HFFc6 (cell line): Measurements from ENCODE around the gene CCNYL1. TPM values are rescaled to one million over a fixed set of nuclear protein-coding genes. Genes with fewer than 3 reads are reported as not detected.
"Not testable (repeated sequence)": the region's sequence is repeated elsewhere in the genome, so short reads cannot be mapped to it uniquely, and the experiment has no call there.

Source experiments
- DNase-seq: peaks from one replicate; pipeline ENCODE4 v3.0.0-alpha.2; 2018
- H3K27ac Mint-ChIP-seq: 2 replicates; pipeline ENCODE4 v1.8.0; 2020; ENCODE audit warnings: mild to moderate bottlenecking, mixed read lengths
- H3K27me3 Mint-ChIP-seq: 2 replicates; pipeline ENCODE4 v1.8.0; 2021; ENCODE audit warnings: mild to moderate bottlenecking, moderate library complexity, mixed read lengths; ENCODE audit not compliant: insufficient read depth
- H3K36me3 Mint-ChIP-seq: 2 replicates; pipeline ENCODE4 v1.8.0; 2021; ENCODE audit warnings: low read depth, mixed read lengths
- H3K4me1 Mint-ChIP-seq: 2 replicates; pipeline ENCODE4 v1.8.0; 2020; ENCODE audit warnings: low read depth, mixed read lengths
- H3K4me3 Mint-ChIP-seq: 2 replicates; pipeline ENCODE4 v1.8.0; 2020; ENCODE audit warnings: mild to moderate bottlenecking, moderate library complexity, mixed read lengths
- H3K9me3 Mint-ChIP-seq: 2 replicates; pipeline ENCODE4 v1.8.0; 2020; ENCODE audit warnings: mild to moderate bottlenecking, mixed read lengths
- CTCF ChIP-seq: fragments of 200-600 bp; sonication (generic); IDR thresholded peaks from 2 replicates; pipeline ENCODE4 v1.5.0; 2021; ENCODE audit warnings: antibody characterized with exemption, mild to moderate bottlenecking
- total RNA-seq, 6 experiments: library from RNA; stranded (reverse); fragmentation: NEBNext Ultra II Directional; extraction: Animal tissue kit (Norgen Biotek cat#: 25700); gene quantifications; 2 replicates in 1 of 6; 3 replicates in 5 of 6; pipeline ENCODE4 v1.2.3, GENCODE V29; 2021

The CCNYL1 gene
- total RNA-seq, 6 experiments from 2014 or later, result 13.3 to 21.7 (median 17.5) TPM

- Mint-ChIP-seq H3K27me3 (no peaks in the 10 kb centered on the region; the same call in 1 of the 2 replicates), H3K4me3 (no peak overlapping the region), H3K36me3 (no peaks in the 10 kb centered on the region), H3K9me3 (no peaks in the 10 kb centered on the region), H3K27ac (no peak overlapping the region), H3K4me1 (peaks cover 5% of the 10 kb centered on the region; the same call in 1 of the 2 replicates)
- no peak for TF ChIP-seq CTCF
- DNase-seq, result no peak
These were observed 48.5 kb downstream of the CCNYL1 start for GRCh38 chr2:207759890-207760289.

- no peak overlapping the region for H3K27ac Mint-ChIP-seq
These were observed 49.0 kb downstream of the CCNYL1 start for GRCh38 chr2:207760453-207760852.

GRCh38 chr2:207761426-207761825, 50.0 kb downstream of the CCNYL1 start:
- not testable (repeated sequence) for H3K9me3 Mint-ChIP-seq, H3K27ac Mint-ChIP-seq, H3K4me3 Mint-ChIP-seq, DNase-seq, H3K27me3 Mint-ChIP-seq, H3K36me3 Mint-ChIP-seq
- peaks cover 12% of the 10 kb centered on the region for H3K4me1 Mint-ChIP-seq

More at GRCh38 chr2:207760453-207760852, 49.0 kb downstream of the CCNYL1 start:
- peaks cover 5% of the 10 kb centered on the region; the same call in 1 of the 2 replicates for H3K4me1 Mint-ChIP-seq
- no peak for TF ChIP-seq CTCF
- H3K9me3 Mint-ChIP-seq, result no peaks in the 10 kb centered on the region
- H3K36me3 Mint-ChIP-seq, result no peaks in the 10 kb centered on the region
- no peak overlapping the region for H3K4me3 Mint-ChIP-seq
- no peaks in the 10 kb centered on the region; the same call in 1 of the 2 replicates for H3K27me3 Mint-ChIP-seq
- no peak for DNase-seq

GRCh38 chr2:207762146-207762545, 50.7 kb downstream of the CCNYL1 start:
- H3K4me1 Mint-ChIP-seq, result peaks cover 13% of the 10 kb centered on the region
- H3K36me3 Mint-ChIP-seq, result no peaks in the 10 kb centered on the region
- no peak overlapping the region for H3K4me3 Mint-ChIP-seq
- H3K27ac Mint-ChIP-seq, result no peak overlapping the region
- peak; percentile 23 for DNase-seq
- no peaks in the 10 kb centered on the region for H3K9me3 Mint-ChIP-seq
- H3K27me3 Mint-ChIP-seq, result no peaks in the 10 kb centered on the region; the same call in 1 of the 2 replicates
- no peak for TF ChIP-seq CTCF

- Mint-ChIP-seq H3K4me1 (peaks cover 13% of the 10 kb centered on the region), H3K27ac (no peak overlapping the region), H3K27me3 (no peaks in the 10 kb centered on the region; the same call in 1 of the 2 replicates), H3K4me3 (no peak overlapping the region), H3K36me3 (no peaks in the 10 kb centered on the region), H3K9me3 (no peaks in the 10 kb centered on the region)
- no peak for TF ChIP-seq CTCF
- DNase-seq, result no peak
These were observed 52.0 kb downstream of the CCNYL1 start for GRCh38 chr2:207763303-207763917.

- H3K4me1 Mint-ChIP-seq, result peaks cover 13% of the 10 kb centered on the region
- H3K27me3 Mint-ChIP-seq, result no peaks in the 10 kb centered on the region; the same call in 1 of the 2 replicates
- no peak overlapping the region for H3K27ac Mint-ChIP-seq
- no peak for TF ChIP-seq CTCF
- DNase-seq, result no peak
- H3K4me3 Mint-ChIP-seq, result no peak overlapping the region
- H3K9me3 Mint-ChIP-seq, result no peaks in the 10 kb centered on the region
- H3K36me3 Mint-ChIP-seq, result no peaks in the 10 kb centered on the region
These were observed 52.7 kb downstream of the CCNYL1 start for GRCh38 chr2:207764096-207764630.
